GM18499 (cell line): ENCODE results near the gene ABCB6.
A peak's percentile ranks its signal among the peaks of the same experiment; 100 is the strongest.

Source experiments
- ATAC-seq: cut with Tn5 transposase; IDR thresholded peaks from one replicate; pipeline ENCODE4 v1.9.1; 2021; ENCODE audit warnings: moderate number of reproducible peaks; ENCODE audit not compliant: insufficient read depth, unreplicated experiment

Gene ABCB6

DNA sequence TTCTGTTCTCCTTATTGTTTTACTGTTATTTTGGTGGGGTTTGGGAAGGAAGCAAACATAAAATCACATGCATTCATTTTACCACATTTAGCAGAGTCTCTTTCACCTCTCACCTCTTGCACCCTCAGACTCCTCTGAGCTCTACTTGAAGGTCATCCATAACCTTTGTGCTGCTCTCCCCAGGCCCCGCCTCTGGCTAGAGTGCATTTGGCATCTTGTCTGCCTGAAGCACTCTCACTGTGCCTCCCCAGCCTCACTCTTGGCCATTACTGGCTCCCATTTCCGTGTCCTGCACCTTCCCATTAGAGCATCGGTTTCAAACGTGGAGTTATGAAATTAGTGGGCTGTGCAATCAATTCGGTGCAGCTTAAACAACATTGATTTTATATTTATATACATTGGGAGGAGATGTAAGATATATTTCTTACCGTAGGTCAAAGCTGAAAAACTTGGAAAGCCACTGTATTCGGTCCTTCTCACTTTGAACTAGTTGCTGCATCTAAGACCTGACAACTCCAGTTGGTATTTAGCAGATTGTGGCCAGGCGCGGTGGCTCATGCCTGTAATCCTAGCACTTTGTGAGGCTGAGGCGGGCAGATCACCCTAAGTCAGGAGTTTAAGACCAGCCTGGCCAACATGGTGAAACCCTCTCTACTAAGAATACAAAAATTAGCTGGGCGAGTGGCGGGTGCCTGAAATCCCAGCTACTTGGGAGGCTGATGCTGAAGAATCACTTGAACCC lies 19.1 kb downstream of the ABCB6 start:
- no peak for ATAC-seq

DNA sequence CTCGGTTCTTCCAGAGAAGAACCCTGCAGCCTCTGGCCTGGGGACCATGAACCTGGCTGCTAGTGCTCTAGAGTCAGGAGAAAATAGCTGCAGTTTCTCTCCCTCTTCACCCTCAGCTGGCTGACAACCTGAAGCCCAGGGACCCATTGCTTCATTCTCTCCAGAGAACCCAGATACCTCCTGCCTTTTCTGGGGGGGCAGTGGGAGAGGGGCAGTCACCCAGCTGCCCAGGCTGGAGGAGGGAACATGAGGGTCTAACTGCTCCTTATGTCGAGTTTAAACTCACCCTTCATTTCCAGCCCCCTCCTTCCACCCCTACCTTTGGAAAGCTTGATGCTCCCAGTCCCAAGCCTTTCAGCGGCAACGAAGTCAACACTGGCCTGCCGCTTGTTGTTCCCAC lies 19.8 kb downstream of the ABCB6 start:
- no peak for ATAC-seq

DNA sequence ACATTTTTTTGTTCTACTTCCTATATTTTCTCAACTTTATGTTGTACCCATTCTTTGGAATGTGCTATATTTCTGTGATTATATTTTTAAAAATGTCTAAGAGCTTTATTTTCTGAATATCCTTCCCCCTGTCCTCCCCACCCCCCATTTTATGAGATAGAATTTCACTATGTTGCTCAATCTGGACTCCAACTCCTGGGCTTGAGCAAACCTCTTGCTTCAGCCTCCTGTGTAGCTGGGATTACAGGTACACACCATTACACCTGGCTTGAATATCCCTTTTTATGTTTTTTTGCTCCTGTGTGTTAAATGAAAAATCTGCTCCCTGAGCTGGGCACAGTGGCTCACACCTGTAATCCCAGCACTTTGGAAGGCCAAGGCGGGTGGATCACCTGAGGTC lies 21.4 kb downstream of the ABCB6 start:
- ATAC-seq, result no peak

DNA sequence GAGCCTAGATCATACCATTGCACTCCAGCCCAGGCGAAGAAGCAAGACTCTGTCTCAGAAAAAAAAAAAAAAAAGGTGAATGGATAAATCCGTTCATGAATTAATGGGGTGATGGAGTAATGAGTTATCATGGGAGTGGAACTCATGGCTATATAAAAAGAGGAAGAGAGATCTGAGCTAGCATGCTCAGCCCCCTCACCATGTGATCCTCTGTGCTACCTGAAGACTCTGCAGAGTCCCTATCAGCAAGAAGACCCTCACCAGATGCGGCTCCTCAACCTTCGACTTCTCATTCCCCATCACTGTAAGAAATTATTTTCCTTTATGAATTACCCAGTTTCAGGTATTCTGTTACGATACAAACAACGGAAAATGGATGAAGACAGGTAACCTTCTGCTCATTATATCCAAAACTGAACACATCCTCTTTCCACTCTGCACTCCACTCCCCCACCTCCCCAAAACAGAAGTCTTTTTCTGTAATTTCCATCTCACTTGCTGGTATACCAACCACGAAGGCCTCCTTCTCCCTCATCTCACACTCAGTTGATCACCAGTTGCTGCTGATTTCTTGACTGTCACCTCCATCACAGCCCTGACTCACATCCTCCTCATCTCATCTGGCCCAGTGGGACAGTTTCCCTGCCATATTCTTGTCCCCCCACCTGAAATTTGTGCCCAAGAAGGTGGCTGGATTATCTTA lies 31.9 kb downstream of the ABCB6 start:
- ATAC-seq, result no peak

DNA sequence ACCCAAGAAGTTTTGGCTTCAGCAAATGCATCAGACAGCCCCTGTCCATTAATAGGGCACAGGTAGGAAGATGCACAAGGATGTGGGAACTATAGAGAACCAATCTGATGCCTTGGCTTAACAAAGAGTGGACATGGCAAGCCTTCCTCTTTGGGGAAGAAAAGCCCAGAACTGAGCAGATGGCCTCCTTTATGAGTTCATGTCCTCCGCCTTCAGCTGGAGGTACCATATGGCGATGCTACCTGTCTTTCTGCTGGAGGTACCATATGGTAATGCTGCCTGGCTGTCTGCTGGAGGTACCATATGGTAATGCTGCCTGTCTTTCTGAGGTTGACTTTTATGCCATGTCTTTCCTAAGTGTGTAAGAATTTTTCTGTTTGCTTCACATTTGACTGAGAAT lies 34.6 kb downstream of the ABCB6 start:
- no peak for ATAC-seq

DNA sequence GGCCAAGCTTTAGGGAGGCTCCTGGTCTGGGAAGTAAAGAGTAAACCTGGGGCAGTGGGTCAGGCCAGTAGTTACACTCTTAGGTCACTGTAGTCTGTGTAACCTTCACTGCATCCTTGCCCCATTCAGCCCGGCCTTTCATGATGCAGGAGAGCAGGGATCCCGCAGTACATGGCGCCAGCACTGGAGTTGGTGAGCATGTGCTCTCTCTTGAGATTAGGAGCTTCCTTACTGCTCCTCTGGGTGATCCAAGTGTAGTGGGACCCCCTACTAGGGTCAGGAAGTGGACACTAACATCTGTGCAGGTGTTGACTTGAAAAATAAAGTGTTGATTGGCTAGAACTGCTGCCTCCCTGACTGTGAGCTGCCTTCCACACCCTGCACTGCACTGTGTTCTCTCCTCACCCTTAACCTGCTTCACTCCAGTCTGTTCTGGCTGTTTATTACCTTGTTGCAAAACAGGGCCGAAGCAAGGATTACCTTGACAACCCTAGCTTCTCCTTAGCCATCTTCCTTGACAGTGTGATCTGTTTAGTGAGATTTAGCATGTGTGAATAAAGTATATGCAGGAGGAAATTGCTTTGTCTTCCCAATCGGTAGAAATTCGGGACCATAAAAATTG lies 35.5 kb downstream of the ABCB6 start:
- ATAC-seq, result no peak

DNA sequence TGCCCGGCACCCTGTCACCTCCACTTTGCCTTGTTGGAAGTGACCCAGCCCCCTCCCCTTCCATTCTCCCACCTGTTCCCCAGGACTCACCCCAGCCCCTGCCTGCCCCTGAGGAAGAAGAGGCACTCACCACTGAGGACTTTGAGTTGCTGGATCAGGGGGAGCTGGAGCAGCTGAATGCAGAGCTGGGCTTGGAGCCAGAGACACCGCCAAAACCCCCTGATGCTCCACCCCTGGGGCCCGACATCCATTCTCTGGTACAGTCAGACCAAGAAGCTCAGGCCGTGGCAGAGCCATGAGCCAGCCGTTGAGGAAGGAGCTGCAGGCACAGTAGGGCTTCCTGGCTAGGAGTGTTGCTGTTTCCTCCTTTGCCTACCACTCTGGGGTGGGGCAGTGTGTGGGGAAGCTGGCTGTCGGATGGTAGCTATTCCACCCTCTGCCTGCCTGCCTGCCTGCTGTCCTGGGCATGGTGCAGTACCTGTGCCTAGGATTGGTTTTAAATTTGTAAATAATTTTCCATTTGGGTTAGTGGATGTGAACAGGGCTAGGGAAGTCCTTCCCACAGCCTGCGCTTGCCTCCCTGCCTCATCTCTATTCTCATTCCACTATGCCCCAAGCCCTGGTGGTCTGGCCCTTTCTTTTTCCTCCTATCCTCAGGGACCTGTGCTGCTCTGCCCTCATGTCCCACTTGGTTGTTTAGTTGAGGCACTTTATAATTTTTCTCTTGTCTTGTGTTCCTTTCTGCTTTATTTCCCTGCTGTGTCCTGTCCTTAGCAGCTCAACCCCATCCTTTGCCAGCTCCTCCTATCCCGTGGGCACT lies 36.2 kb downstream of the ABCB6 start:
- ATAC-seq, result no peak

DNA sequence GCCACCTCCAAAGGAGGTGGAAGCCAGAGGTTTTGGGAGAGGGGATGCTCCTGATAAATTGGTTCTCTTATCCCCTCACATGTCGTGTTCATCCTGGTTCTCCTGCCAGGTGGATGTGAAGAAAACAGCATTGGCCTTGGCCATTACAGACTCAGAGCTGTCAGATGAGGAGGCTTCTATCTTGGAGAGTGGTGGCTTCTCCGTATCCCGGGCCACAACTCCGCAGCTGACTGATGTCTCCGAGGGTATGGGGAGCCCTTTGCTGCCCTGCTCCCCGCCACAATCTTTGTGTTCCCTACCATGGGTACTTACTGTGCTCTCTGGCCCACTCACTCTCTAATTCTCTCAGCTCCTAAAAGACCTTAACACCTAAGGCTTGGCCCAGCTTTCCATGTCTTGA lies 37.2 kb downstream of the ABCB6 start:
- no peak for ATAC-seq

DNA sequence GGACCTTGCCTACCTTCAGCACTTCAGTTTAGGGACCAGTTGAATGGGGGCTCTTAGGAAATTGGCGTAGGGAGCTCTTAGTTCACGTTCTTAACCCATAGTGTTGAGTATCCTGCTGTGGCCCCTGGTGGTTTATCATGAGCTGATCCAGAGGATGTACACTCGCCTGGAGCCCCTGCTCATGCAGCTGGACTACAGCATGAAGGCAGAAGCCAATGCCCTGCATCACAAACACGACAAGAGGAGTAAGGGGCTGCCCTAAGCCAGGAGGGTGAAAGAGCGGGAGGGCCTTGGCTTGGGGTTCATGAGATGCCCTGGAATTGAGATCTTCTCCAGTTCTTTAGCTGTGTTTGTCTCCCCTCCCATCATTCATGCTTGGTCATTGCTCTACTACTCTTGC lies 37.8 kb downstream of the ABCB6 start:
- no peak for ATAC-seq

DNA sequence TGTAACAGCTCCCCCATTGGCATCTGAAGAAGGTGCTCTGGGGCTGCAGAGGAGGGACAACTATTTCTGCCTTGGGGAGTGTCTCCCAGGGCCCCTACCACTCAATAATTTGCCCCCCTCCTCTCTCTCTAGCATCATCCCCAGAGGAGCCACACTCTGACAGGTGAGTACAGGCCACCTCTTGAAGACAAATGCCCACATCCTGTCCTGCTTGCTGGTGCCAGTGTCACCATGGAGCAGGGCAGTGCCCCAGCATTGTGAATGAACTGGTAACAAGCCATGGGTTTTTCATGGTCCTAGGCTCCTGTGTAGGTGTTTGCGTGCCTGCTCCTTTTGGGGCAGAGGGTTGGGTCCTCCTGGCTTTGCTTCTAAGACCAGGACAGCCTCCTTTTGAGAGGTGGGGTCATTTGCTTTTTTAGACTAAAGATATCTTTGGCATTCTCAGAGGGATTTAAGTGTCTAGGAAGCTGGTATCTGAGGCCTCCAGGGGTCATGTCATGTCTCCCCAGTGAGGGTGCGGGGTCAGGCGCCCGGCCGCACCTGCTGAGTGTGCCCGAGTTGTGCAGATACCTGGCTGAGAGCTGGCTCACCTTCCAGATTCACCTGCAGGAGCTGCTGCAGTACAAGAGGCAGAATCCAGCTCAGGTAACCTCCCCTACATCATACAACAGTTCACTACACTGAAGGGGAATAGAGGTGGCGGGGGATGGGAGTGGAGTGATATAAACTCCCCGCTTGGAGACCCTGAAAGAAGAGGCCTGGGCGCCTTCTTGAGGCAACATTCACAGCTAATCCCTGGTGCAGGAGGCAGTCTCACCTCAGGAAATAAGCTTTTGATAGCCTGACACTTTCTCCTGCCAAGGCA lies 38.9 kb downstream of the ABCB6 start:
- ATAC-seq, result no peak

DNA sequence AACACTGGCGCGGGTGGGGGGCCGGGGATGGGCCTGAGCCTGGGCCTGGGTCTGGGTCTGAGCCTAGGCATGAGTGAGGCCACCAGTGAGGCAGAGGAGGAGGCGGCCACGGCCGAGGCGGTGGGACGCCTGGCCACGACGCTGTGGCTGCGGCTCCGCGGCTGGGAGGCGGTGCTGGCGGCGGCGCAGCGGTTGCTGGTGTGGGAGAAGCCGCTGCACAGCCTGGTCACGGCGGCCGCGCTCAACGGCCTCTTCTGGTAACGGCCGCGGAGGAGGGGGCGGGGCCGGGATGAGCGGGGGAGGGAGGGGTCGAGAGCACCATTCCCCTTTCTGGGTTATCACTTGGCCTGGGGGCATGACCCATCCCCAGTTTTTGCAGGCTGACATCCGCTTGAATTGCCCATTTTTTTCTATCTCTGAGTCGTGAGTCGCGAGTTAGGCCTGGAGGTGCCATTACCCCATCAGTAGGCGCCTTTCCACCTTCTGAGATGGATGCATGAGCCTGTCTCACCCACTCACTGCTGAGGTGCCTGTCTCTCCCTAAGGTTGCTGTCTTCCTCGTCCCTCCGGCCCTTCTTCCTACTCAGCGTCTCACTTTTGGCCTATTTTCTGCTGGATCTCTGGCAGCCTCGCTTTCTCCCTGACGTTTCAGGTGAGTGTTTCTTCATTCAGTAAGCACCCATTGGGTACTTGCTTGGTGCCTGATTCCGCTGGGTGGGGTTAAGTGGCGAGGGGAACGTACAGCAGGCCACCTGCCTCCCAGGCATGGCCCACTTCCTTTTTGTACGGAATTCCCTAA lies 40.2 kb downstream of the ABCB6 start:
- no peak for ATAC-seq

DNA sequence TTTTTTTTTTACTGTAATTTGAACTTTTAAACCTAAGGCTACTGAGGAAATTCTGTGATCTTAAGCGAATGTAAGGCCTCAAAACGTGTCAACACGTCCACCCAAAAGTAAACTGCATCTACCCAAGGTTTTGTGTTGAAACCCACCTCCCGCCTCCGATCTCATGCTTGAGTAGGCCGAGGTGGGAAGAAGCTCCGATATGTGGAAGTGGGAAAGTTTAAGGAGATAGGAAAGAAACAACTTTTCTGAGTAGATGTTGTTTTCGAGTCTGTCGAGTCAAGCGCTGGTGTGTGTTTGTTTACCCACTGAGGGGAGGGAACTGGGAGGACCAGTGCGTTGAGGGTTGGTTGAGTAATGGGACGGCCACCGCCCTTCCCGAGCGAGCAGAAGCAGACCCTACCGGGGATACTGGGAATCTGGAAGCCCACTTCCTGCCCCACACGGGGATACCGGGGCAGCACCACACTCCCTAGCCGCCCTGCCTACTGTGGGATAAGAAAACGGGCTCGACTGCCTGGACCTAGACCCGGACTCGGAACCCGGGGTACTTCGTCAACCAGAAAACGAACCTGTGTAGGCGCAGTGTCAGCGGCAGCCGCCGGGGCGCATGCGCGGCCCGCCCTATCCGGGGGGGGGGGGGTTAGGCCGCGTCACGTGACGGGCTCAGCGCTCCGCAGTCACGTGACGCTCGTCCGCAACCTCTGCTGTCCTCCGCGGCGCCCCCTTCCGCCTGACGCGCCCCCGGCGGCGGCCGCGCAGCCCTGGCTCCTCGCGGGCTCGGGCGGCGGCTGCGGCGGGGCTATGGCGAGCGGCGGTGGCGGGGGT lies 41.0 kb downstream of the ABCB6 start, which contains the start of gene RETREG2:
RETREG2 (plus strand) TSS at position 724 of the 825 bp plus-strand sequence; CDS start at position 802, 78 bp downstream.
- no peak for ATAC-seq

DNA sequence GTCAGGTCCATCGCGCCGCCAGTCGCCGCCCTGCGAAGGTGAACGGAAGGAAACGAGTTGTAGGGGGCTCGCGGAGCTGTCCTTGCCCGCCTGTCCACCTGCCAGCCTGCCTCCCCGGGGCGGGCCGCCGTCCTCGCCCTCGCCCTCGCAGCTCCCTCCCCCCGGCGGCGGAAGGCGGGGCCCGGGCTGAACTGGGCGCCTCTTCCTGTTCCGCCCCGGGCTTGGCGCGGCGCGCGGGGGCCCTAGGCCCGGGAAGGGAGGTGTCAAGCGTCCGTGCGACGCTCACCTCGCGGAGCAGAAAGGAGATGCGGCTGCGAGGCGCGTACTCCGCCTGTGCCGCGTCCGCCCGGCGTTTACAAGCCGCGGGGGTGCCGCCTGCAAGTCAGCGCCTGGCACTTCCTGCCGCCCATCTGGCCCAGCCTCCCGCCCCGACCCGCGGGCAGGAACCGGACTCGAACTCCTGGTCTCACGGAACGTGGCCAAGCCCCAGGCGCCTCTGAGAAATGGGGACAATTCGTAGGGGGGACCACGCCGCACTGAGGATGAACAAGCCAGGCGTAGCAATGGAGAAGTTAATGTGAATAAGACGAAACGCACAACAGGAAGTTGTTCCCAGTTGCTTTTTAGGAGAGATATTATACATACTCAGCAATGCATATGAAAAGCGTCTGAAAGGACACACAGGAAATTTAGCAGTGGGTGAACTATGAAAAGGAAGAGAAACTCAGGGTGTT lies 41.8 kb downstream of the ABCB6 start, which contains the start of gene CNPPD1:
CNPPD1 (minus strand) TSS at position 108 of the 734 bp plus-strand sequence; CDS start at position 11, 97 bp downstream.
- ATAC-seq, result peak; percentile 49

DNA sequence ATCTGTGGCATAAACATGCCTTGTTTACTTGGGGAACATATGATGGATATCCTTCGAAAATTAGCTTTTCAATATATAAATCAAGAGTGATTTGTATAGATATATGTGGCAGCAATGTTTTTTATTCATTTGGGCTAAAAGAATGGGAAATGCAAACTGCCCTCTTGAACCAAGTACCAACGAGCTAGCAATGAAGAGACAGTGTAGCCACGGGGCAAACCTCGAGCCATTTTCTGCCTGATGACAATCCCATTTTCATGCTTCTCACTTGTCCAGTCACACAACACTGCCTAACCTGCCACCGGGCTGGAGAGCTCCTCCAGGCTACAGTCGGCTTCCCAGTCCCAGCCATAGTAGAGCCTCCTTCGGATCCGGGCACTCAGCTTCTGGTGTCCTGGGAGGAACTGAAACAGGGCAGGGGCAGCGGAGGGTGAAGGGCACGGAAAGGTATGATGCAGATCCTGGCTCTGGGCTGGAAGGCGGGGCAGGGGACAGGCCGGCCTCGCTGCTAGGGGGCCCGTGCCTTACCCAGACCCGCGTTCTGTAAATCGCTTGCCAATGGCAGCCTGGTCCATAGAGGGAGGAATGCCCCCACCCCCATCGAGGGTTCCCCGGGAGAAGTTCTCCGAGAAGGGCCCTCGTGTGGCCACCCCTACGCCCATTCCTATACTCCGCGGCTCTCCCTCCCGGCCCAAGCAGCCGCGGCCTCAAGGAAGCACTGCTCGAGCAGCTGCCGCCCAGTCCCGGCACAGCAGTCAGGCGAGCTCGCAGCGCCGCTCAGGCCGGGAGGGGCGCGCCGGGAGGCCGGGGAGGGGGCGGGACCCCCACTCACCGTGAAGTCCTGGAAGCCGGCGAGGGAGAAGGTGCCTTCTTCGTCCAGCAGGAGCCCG lies 42.6 kb downstream of the ABCB6 start:
- ATAC-seq, result no peak

DNA sequence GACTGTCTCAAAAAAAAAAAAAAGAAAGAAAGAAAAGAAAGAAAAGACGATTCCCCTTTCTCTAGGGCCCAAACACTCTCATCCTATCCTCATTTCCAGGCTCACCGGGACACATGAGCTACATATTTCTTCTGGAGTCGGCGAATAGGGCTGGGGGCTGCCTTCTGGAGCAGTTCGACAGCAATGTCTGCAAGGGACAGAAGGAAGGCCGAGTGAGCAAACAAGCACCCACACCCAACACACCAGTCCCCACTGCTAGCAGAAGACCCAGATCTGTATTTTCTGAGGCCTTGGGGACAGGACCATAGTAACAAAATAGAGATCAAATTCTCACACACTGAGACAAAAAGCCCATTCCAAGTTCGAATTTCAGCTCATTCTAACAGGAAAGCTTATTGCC lies 43.3 kb downstream of the ABCB6 start:
- no peak for ATAC-seq

DNA sequence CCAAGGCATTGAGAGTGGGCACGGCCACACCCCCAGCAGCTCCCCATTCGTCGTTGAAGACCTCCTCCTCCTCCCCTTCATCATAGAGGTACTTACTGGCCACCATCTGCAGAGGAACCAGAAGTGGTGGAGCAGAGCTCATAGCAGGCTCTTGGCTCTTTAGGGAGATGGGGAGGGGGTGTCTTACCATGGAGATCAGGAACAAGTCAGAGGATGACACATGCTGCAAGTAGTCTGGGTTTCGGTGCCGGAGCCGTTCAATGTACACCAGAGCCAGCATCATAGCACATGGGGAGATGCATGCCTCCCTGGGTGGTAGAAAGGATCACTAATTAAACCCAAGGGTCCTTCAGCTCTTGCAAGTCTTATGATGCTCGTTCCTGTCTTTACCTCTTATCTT lies 44.0 kb downstream of the ABCB6 start:
- no peak for ATAC-seq
